GM18907 (cell line): ENCODE measurements around the gene FURIN.

ENCODE experiments used
- ATAC-seq: cut with Tn5 transposase; IDR thresholded peaks from one replicate; pipeline ENCODE4 v1.9.1; 2021; ENCODE audit warnings: mild to moderate bottlenecking, moderate library complexity; ENCODE audit not compliant: unreplicated experiment

The FURIN gene

GRCh38 chr15:90881978-90882721, 13.8 kb downstream of the FURIN start:
- no peak for ATAC-seq

GRCh38 chr15:90882781-90883525, 14.6 kb downstream of the FURIN start:
- ATAC-seq = no peak

- no peak for ATAC-seq
Measured at GRCh38 chr15:90883526-90883975, 15.2 kb downstream of the FURIN start.

- no peak for ATAC-seq
Measured at GRCh38 chr15:90883976-90884718, 15.8 kb downstream of the FURIN start, which contains the start of gene FES. Gene FES (plus strand): TSS chr15:90884504. CDS start chr15:90885046, 542 bp downstream.

GRCh38 chr15:90884719-90885431, 16.5 kb downstream of the FURIN start:
- ATAC-seq = no peak

GRCh38 chr15:90885432-90886290, 17.3 kb downstream of the FURIN start:
- no peak for ATAC-seq

GRCh38 chr15:90886291-90886614, 17.9 kb downstream of the FURIN start:
- ATAC-seq = no peak

GRCh38 chr15:90887037-90887481, 18.7 kb downstream of the FURIN start:
- ATAC-seq = no peak

GRCh38 chr15:90889313-90889730, 20.9 kb downstream of the FURIN start:
- ATAC-seq = no peak

- ATAC-seq = no peak
Measured at GRCh38 chr15:90889736-90890456, 21.5 kb downstream of the FURIN start.

GRCh38 chr15:90890839-90891238, 22.5 kb downstream of the FURIN start:
- ATAC-seq = no peak

- no peak for ATAC-seq
Measured at GRCh38 chr15:90891346-90891949, 23.1 kb downstream of the FURIN start.

GRCh38 chr15:90892023-90892422, 23.6 kb downstream of the FURIN start:
- ATAC-seq = no peak

GRCh38 chr15:90892498-90893174, 24.2 kb downstream of the FURIN start:
- no peak for ATAC-seq

GRCh38 chr15:90893175-90894090, 25.0 kb downstream of the FURIN start:
- no peak for ATAC-seq

GRCh38 chr15:90895571-90896117, 27.3 kb downstream of the FURIN start:
- ATAC-seq = no peak

- ATAC-seq = peak; percentile 44
Measured at GRCh38 chr15:90897131-90897655, 28.8 kb downstream of the FURIN start.
